WTC11 (cell line): ENCODE results near the gene MOGAT2.

ENCODE experiments used
- EMX1 ChIP-seq: fragments of 250-450 bp; sonication (Bioruptor Pico); IDR thresholded peaks from 2 replicates; pipeline ENCODE4 v1.8.0; 2021; ENCODE audit warnings: mild to moderate bottlenecking
- TF ChIP-seq, protein P1 (sequence below): sonication (generic); formaldehyde crosslinking; IDR thresholded peaks from 2 replicates; pipeline ENCODE4 v1.8.1; 2023; ENCODE audit warnings: mild to moderate bottlenecking, missing genetic modification reagents
- TF ChIP-seq, protein P2 (sequence below): fragments of 200-600 bp; IDR thresholded peaks from 2 replicates; pipeline ENCODE4 v1.8.0; 2022; ENCODE audit warnings: antibody characterized with exemption
- TF ChIP-seq, protein P3 (sequence below): sonication (generic); formaldehyde crosslinking; IDR thresholded peaks from 2 replicates; pipeline ENCODE4 v1.8.0; 2022; ENCODE audit warnings: mild to moderate bottlenecking, missing genetic modification reagents

DNA sequence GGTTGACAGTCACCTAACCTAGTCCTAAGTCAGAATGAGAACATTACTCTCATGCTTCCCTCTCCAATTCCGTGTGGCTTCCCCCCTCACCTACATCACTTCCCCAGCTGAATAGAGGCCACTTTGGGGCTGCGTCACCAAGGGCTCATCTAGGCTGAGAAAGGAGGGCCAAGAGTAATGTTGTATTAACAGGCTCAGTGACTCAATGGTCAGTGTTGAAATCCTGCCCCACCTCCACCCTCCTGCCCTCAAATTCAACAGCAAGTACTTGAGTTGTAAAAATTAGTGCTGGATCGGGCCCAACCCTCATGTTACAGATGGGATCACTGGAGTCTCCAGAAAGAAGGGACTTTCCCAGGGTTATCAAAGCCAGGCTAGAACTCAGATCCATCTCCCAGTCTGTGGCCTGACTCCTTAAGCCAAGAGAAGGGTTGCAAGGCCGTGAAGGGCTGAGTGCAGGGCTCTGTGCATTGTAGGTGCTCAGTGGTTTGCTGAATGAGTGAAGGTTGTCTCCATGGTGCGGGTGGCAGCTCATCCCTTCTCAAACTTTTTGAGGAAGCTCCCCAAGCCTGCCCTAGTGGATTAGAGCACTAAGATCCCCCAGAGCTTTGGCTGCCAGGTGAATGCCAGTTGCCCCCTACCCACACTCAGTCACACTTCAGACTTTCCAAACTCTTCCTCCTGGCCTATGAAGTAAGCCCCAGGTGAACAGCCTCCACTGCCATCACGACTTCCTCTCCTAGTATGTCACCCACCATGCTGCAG, 54.2 kb downstream of the MOGAT2 start:
- TF ChIP-seq, protein P1, sequence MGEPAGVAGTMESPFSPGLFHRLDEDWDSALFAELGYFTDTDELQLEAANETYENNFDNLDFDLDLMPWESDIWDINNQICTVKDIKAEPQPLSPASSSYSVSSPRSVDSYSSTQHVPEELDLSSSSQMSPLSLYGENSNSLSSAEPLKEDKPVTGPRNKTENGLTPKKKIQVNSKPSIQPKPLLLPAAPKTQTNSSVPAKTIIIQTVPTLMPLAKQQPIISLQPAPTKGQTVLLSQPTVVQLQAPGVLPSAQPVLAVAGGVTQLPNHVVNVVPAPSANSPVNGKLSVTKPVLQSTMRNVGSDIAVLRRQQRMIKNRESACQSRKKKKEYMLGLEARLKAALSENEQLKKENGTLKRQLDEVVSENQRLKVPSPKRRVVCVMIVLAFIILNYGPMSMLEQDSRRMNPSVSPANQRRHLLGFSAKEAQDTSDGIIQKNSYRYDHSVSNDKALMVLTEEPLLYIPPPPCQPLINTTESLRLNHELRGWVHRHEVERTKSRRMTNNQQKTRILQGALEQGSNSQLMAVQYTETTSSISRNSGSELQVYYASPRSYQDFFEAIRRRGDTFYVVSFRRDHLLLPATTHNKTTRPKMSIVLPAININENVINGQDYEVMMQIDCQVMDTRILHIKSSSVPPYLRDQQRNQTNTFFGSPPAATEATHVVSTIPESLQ: no peak
- no peak for TF ChIP-seq EMX1 (CRISPR knock-in tag)
- TF ChIP-seq, protein P2, sequence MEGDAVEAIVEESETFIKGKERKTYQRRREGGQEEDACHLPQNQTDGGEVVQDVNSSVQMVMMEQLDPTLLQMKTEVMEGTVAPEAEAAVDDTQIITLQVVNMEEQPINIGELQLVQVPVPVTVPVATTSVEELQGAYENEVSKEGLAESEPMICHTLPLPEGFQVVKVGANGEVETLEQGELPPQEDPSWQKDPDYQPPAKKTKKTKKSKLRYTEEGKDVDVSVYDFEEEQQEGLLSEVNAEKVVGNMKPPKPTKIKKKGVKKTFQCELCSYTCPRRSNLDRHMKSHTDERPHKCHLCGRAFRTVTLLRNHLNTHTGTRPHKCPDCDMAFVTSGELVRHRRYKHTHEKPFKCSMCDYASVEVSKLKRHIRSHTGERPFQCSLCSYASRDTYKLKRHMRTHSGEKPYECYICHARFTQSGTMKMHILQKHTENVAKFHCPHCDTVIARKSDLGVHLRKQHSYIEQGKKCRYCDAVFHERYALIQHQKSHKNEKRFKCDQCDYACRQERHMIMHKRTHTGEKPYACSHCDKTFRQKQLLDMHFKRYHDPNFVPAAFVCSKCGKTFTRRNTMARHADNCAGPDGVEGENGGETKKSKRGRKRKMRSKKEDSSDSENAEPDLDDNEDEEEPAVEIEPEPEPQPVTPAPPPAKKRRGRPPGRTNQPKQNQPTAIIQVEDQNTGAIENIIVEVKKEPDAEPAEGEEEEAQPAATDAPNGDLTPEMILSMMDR: no peak
- TF ChIP-seq, protein P3, sequence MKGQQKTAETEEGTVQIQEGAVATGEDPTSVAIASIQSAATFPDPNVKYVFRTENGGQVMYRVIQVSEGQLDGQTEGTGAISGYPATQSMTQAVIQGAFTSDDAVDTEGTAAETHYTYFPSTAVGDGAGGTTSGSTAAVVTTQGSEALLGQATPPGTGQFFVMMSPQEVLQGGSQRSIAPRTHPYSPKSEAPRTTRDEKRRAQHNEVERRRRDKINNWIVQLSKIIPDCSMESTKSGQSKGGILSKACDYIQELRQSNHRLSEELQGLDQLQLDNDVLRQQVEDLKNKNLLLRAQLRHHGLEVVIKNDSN: no peak
